A673 (cell line): ENCODE data around the gene CFAP43. TPM values are rescaled to one million over a fixed set of nuclear protein-coding genes. Genes with fewer than 3 reads are reported as not detected.

Experiments
- BruUV-seq: library from RNA; stranded (reverse); fragments of 400-500 nt; replicated peaks from 2 replicates; lab custom pipeline; 2021; lab: Mats Ljungman, UMichigan
- CTCF ChIA-PET: fragments of 300-600 bp; sonication (Branson Sonifier 250); formaldehyde crosslinking; loops from one replicate; lab custom pipeline; 2022; ENCODE audit warnings: antibody characterized with exemption; lab: Charles Lee
- POLR2A ChIA-PET: fragments of 300-600 bp; sonication (Branson Sonifier 250); formaldehyde crosslinking; loops from one replicate; lab custom pipeline; 2022; ENCODE audit warnings: antibody characterized with exemption; ENCODE audit not compliant: low non-redundant PET; lab: Charles Lee
- DNase-seq: peaks from one replicate; pipeline ENCODE4 v3.0.0-alpha.2; 2015; ENCODE audit warnings: low spot score
- H3K27ac ChIP-seq: fragments of 200-600 bp; sonication (generic); 2 replicates; pipeline ENCODE4 v1.5.1; 2016; ENCODE audit warnings: mixed run types, low read depth, mild to moderate bottlenecking, mixed read lengths, antibody characterized with exemption, low read length; ENCODE audit not compliant: poor library complexity, severe bottlenecking
- H3K27me3 ChIP-seq: fragments of 200-600 bp; sonication (generic); replicated peaks from 2 replicates; pipeline ENCODE4 v1.6.1; 2017; ENCODE audit warnings: mixed run types, low read depth, mild to moderate bottlenecking, mixed read lengths, antibody characterized with exemption, low read length; ENCODE audit not compliant: insufficient read depth, poor library complexity
- H3K36me3 ChIP-seq: fragments of 200-600 bp; sonication (generic); 2 replicates; pipeline ENCODE4 v1.6.1; 2016; ENCODE audit warnings: mixed run types, mild to moderate bottlenecking, mixed read lengths, antibody characterized with exemption, low read length; ENCODE audit not compliant: insufficient read depth, poor library complexity, severe bottlenecking
- H3K4me1 ChIP-seq: fragments of 200-600 bp; sonication (generic); 2 replicates; pipeline ENCODE4 v1.6.1; 2017; ENCODE audit warnings: mixed run types, mild to moderate bottlenecking, mixed read lengths, antibody characterized with exemption, low read length; ENCODE audit not compliant: insufficient read depth, poor library complexity, severe bottlenecking
- H3K4me3 ChIP-seq: fragments of 200-600 bp; sonication (generic); 2 replicates; pipeline ENCODE4 v1.5.1; 2016; ENCODE audit warnings: low read depth, mixed run types, mild to moderate bottlenecking, mixed read lengths, low read length; ENCODE audit not compliant: poor library complexity, severe bottlenecking
- H3K9me3 ChIP-seq: fragments of 200-600 bp; sonication (generic); 2 replicates; pipeline ENCODE4 v1.6.1; 2016; ENCODE audit warnings: mixed run types, low read depth, mild to moderate bottlenecking, mixed read lengths, antibody characterized with exemption, low read length; ENCODE audit not compliant: poor library complexity, severe bottlenecking
- EZH2 ChIP-seq: fragments of 200-600 bp; sonication (generic); IDR thresholded peaks from 2 replicates; pipeline ENCODE4 v1.6.1; 2017; ENCODE audit warnings: borderline replicate concordance, low read depth, mild to moderate bottlenecking, mixed read lengths, antibody characterized with exemption, low read length; ENCODE audit not compliant: poor library complexity, severe bottlenecking
- intact Hi-C: fragments of 100-400 bp; cut with micrococcal nuclease; formaldehyde crosslinking; loops from one replicate; pipeline ENCODE4 v1.10.0; 2022; ENCODE audit not compliant: unreplicated experiment
- total RNA-seq: library from RNA; stranded (reverse); gene quantifications from 2 replicates; pipeline ENCODE4 v1.2.3, GENCODE V29; 2021
- TF ChIP-seq, protein P1 (sequence below): fragments of 300-800, 200-600 bp; sonication (generic); conservative IDR thresholded peaks from 2 replicates; pipeline ENCODE4 v1.5.1; 2017; ENCODE audit warnings: low read depth, mild to moderate bottlenecking, antibody characterized with exemption, low read length, moderate library complexity, mixed read lengths

Gene CFAP43
- total RNA-seq, 1 experiment from 2014 or later, result 0.13 TPM

DNA sequence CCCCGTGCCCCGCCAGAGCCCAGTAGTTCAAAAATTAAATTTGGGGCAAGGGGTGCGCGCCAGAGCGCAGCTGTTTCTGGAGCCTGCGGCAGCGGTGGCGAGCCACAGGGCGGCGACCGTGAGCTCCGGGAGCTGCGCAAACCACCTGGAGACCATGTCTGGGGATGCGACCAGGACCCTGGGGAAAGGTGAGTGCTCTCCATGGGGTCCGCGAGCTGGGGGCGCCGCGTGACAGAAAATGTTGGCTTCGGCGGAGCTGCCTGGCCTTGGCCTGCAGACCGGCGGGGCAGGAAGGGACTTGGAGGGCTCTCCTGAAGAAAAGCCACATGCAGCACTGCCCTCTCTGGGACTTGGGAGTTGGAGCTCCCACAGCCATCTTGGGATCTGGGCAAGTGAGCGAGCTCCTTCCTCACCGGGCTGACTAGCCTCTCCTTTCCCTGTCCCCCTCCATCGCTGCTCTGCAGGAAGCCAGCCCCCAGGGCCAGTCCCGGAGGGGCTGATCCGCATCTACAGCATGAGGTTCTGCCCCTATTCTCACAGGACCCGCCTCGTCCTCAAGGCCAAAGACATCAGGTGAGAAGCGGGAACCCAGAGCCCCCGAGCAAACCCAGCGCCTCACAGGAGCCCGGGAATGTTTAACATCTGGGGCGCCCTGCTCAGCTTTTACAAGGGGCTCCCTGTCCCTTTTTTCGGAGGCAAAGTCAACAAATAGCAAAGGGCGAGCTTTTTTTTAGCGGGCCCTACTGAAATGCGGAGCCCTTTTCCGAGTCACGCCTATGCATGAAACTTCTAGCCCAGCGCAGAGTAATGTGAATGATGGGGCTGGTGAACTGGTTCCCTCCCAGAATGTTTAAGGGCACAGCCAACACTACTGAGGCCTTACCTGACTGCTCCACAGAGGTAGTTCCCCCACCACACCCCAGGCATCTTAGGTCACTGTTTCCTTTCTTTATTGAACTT is 42.9 kb upstream of the CFAP43 start:
- DNase-seq, result peak; percentile 48
- BruUV-seq, result no TSS peak
- POLR2A ChIA-PET, result no interaction called here

DNA sequence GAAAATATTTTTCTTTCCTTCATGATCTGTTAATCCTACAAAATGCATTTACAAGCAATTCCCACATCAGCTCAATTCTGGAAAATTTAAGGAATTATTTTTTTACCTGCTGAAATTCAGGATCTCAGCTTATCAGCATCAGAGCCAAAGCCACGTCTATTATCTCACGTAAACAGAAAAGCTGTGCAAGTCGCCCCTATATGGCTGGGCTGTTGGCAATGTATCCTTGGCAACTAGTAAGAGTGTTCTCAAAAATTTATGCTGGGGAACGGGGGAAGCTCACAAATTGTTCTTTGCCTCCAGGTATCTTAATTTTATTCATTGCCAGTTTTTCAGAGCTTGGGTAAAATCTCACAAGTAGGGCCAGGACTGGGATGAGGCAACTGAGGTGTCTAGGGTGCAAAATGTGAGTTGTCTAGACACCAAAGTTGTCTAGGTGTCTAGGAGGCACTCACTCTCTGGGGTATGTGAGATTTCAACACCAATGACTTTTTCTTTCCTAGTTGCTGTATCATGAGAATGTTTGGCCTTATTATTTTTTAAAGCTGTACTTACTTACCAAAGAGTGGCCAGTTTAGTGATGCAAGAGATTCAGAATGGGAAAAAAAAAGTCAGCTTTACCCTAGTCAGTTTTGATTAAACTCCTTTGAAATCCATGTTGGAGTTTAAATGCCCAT is 41.9 kb upstream of the CFAP43 start:
- Histone ChIP-seq H3K27ac (no peak overlapping the region), H3K9me3 (no peaks in the 10 kb centered on the region), H3K36me3 (no peaks in the 10 kb centered on the region), H3K4me3 (no peak overlapping the region), H3K27me3 (no peaks in the 10 kb centered on the region), H3K4me1 (no peaks in the 10 kb centered on the region)
- no peak for DNase-seq
- BruUV-seq, result no TSS peak
- ChIA-PET POLR2A (no interaction called here), CTCF (interaction anchor here (0.6 to 2.0 kb wide), 8 partner anchors 16 to 386 kb away, joined by 3 to 8 read pairs (median 5); partner anchors contain the start of genes CFAP58 and ITPRIP)
- intact Hi-C loops, result no loop called here
- TF ChIP-seq, protein P1, sequence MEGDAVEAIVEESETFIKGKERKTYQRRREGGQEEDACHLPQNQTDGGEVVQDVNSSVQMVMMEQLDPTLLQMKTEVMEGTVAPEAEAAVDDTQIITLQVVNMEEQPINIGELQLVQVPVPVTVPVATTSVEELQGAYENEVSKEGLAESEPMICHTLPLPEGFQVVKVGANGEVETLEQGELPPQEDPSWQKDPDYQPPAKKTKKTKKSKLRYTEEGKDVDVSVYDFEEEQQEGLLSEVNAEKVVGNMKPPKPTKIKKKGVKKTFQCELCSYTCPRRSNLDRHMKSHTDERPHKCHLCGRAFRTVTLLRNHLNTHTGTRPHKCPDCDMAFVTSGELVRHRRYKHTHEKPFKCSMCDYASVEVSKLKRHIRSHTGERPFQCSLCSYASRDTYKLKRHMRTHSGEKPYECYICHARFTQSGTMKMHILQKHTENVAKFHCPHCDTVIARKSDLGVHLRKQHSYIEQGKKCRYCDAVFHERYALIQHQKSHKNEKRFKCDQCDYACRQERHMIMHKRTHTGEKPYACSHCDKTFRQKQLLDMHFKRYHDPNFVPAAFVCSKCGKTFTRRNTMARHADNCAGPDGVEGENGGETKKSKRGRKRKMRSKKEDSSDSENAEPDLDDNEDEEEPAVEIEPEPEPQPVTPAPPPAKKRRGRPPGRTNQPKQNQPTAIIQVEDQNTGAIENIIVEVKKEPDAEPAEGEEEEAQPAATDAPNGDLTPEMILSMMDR, result no peak
- no peak for TF ChIP-seq EZH2

More for the DNA sequence above, 42.9 kb upstream of the CFAP43 start:
- no peak for TF ChIP-seq EZH2
- TF ChIP-seq, protein P1, result peak; percentile 87
- Histone ChIP-seq H3K36me3 (no peaks in the 10 kb centered on the region), H3K4me3 (no peak overlapping the region), H3K4me1 (no peaks in the 10 kb centered on the region), H3K9me3 (no peaks in the 10 kb centered on the region), H3K27ac (no peak overlapping the region), H3K27me3 (no peaks in the 10 kb centered on the region)
- CTCF ChIA-PET, result interaction anchor here (1.0 to 2.0 kb wide), 7 partner anchors 15 to 387 kb away, joined by 3 to 8 read pairs (median 5); partner anchors contain the start of genes CFAP58 and ITPRIP
- intact Hi-C loops, result no loop called here

DNA sequence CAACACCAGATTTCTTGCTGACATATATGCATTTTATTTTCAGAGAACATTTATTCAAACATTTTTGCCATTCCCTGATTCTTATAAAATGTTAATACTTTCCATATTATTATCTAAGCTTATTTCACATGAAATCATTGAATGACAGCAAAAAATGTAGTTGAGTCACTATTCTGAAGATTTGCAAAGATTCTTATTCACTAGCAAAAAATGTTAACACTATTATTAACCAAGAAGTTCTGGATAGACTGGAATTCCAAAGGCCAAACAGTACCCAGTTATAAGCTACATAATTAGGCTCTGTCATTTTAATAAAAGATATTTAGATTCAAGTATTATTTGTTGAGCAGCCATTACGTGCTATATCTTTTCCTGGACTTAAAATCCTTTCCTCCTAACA is 41.1 kb upstream of the CFAP43 start:
- no peaks in the 10 kb centered on the region for H3K27me3 ChIP-seq
- H3K4me3 ChIP-seq, result no peak overlapping the region
- H3K9me3 ChIP-seq, result no peaks in the 10 kb centered on the region
- intact Hi-C loops, result no loop called here
- H3K27ac ChIP-seq, result no peak overlapping the region
- no TSS peak for BruUV-seq
- POLR2A ChIA-PET, result no interaction called here
- no peak for DNase-seq
- no peaks in the 10 kb centered on the region for H3K4me1 ChIP-seq
- TF ChIP-seq, protein P1, result no peak
- no peak for TF ChIP-seq EZH2
- CTCF ChIA-PET, result no interaction called here
- no peaks in the 10 kb centered on the region for H3K36me3 ChIP-seq
